CD4-positive, alpha-beta T cell (primary cell): Measurements from ENCODE around the gene ATP8B3. TPM values are rescaled to one million over a fixed set of nuclear protein-coding genes. Genes with fewer than 3 reads are reported as not detected.

Source experiments
- ATAC-seq: fragments of 200-7000 bp; cut with Tn5 transposase; one replicate; pipeline ENCODE4 v1.10.0; 2022; ENCODE audit warnings: mild to moderate bottlenecking; ENCODE audit not compliant: poor library complexity
- CTCF ChIA-PET: fragments of 350-600 bp; sonication (Branson Sonifier 250); formaldehyde crosslinking; loops from one replicate; lab custom pipeline; 2021; ENCODE audit warnings: antibody characterized with exemption, inconsistent platforms; lab: Charles Lee
- POLR2A ChIA-PET: fragments of 350-600 bp; sonication (Branson Sonifier 250); formaldehyde crosslinking; loops from one replicate; lab custom pipeline; 2021; ENCODE audit warnings: antibody characterized with exemption, inconsistent platforms; lab: Charles Lee
- DNase-seq, 14 experiments: peaks; one replicate each; pipeline ENCODE4 v3.0.0-alpha.2; 2013 to 2020; ENCODE audit warnings: mixed read lengths in 2 of 14
- H3K27ac ChIP-seq, 2 donors: one replicate each; pipeline versions ENCODE4 v1.5.1 to v1.7.0; 2013; ENCODE audit warnings: low read length in 2 of 2, low read depth in 1 of 2, mild to moderate bottlenecking in 1 of 2
- H3K27me3 ChIP-seq, 2 experiments: 1 replicate in 1 of 2; 2 replicates in 1 of 2; pipeline versions ENCODE4 v1.6.1 to v1.7.0; 2013; ENCODE audit warnings: low read length in 2 of 2, control low read depth in 1 of 2, mild to moderate bottlenecking in 1 of 2, moderate library complexity in 1 of 2; ENCODE audit not compliant: insufficient read depth in 2 of 2, control insufficient read depth in 1 of 2
- H3K36me3 ChIP-seq: one replicate; pipeline ENCODE4 v1.6.1; 2013; ENCODE audit warnings: low read length, control low read depth; ENCODE audit not compliant: insufficient read depth
- H3K4me1 ChIP-seq: one replicate; pipeline ENCODE4 v1.6.1; 2013; ENCODE audit warnings: low read length, control low read depth; ENCODE audit not compliant: insufficient read depth
- H3K4me3 ChIP-seq: one replicate; pipeline ENCODE4 v1.5.1; 2013; ENCODE audit warnings: mild to moderate bottlenecking, low read length, moderate library complexity
- H3K9me3 ChIP-seq, 2 experiments: 1 replicate in 1 of 2; 2 replicates in 1 of 2; pipeline versions ENCODE4 v1.6.1 to v1.7.0; 2013; ENCODE audit warnings: low read length in 2 of 2, mild to moderate bottlenecking in 2 of 2, control low read depth in 1 of 2, moderate library complexity in 1 of 2; ENCODE audit not compliant: control insufficient read depth in 1 of 2, insufficient read depth in 1 of 2
- H3K27ac Mint-ChIP-seq: one replicate; pipeline ENCODE4 v1.8.0; 2020; ENCODE audit warnings: mixed read lengths
- H3K27me3 Mint-ChIP-seq: one replicate; pipeline ENCODE4 v1.8.0; 2021; ENCODE audit warnings: mixed read lengths
- H3K36me3 Mint-ChIP-seq: one replicate; pipeline ENCODE4 v1.8.0; 2021; ENCODE audit warnings: low read depth, mixed read lengths
- H3K4me1 Mint-ChIP-seq: one replicate; pipeline ENCODE4 v1.8.0; 2021; ENCODE audit warnings: low read depth, mixed read lengths
- H3K4me3 Mint-ChIP-seq: one replicate; pipeline ENCODE4 v1.8.0; 2020; ENCODE audit warnings: mild to moderate bottlenecking, mixed read lengths
- H3K9me3 Mint-ChIP-seq: one replicate; pipeline ENCODE4 v1.8.0; 2020; ENCODE audit warnings: mixed read lengths
- intact Hi-C, 2 experiments: fragments of 100-400 bp; cut with DNase I in 1 of 2; cut with micrococcal nuclease in 1 of 2; formaldehyde crosslinking; loops; one replicate each; pipeline versions ENCODE4 v1.15.1 to v1.9.0; 2023 to 2025; cut with DNase I, micrococcal nuclease
- total RNA-seq, 174 experiments: library from RNA in 2 of 174; stranded (reverse) in 2 of 174; gene quantifications; one replicate each; pipeline ENCODE4 v1.2.3 and lab custom pipeline; 2021 to 2026
- TF ChIP-seq, protein P1 (sequence below): fragments of 200-600 bp; IDR thresholded peaks from one replicate; pipeline ENCODE4 v1.8.0; 2022; ENCODE audit warnings: antibody characterized with exemption, mild to moderate bottlenecking

Gene ATP8B3
- total RNA-seq, 2 experiments from 2014 or later = 2.5 to 3.2 TPM

GRCh38 chr19:1856345-1856697 is 44.2 kb upstream of the ATP8B3 start:
- Histone ChIP-seq H3K4me3 (peak overlapping the region; percentile 61), H3K4me1 (peaks cover 96% of the 10 kb centered on the region), H3K9me3 (no peaks in the 10 kb centered on the region), H3K27ac (peak overlapping the region; percentile 71 to 77), H3K36me3 (no peaks in the 10 kb centered on the region), H3K27me3 (no peaks in the 10 kb centered on the region)
- peaks cover 5% of the 10 kb centered on the region for H3K36me3 Mint-ChIP-seq
- TF ChIP-seq, protein P1, sequence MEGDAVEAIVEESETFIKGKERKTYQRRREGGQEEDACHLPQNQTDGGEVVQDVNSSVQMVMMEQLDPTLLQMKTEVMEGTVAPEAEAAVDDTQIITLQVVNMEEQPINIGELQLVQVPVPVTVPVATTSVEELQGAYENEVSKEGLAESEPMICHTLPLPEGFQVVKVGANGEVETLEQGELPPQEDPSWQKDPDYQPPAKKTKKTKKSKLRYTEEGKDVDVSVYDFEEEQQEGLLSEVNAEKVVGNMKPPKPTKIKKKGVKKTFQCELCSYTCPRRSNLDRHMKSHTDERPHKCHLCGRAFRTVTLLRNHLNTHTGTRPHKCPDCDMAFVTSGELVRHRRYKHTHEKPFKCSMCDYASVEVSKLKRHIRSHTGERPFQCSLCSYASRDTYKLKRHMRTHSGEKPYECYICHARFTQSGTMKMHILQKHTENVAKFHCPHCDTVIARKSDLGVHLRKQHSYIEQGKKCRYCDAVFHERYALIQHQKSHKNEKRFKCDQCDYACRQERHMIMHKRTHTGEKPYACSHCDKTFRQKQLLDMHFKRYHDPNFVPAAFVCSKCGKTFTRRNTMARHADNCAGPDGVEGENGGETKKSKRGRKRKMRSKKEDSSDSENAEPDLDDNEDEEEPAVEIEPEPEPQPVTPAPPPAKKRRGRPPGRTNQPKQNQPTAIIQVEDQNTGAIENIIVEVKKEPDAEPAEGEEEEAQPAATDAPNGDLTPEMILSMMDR = no peak
- ChIA-PET POLR2A (interaction anchor here (1.0 to 2.2 kb wide), 9 partner anchors 19 to 587 kb away, joined by 3 to 11 read pairs (median 5); partner anchors contain the start of genes ABHD17A and CIRBP), CTCF (interaction anchor here (1.3 kb wide), 1 partner anchor 8 kb away, joined by 5 read pairs; no protein-coding TSS in a partner anchor)
- peaks cover 64% of the 10 kb centered on the region for H3K4me1 Mint-ChIP-seq
- H3K27me3 Mint-ChIP-seq = no peaks in the 10 kb centered on the region
- ATAC-seq (no peak), DNase-seq (peak in 1 of 14 experiments; percentile 25)
- peak overlapping the region; percentile 91 for H3K4me3 Mint-ChIP-seq
- H3K27ac Mint-ChIP-seq = peak overlapping the region; percentile 96
- intact Hi-C loops = no loop called here
- no peaks in the 10 kb centered on the region for H3K9me3 Mint-ChIP-seq

- Mint-ChIP-seq H3K4me3 (peak overlapping the region; percentile 91), H3K27me3 (no peaks in the 10 kb centered on the region), H3K4me1 (peaks cover 64% of the 10 kb centered on the region), H3K27ac (peak overlapping the region; percentile 96), H3K36me3 (peaks cover 5% of the 10 kb centered on the region), H3K9me3 (no peaks in the 10 kb centered on the region)
- intact Hi-C loops = no loop called here
- DNase-seq = peak in 5 of 14 experiments; percentile 25 to 67 (median 48)
- H3K4me3 ChIP-seq = peak overlapping the region; percentile 61
- H3K36me3 ChIP-seq = no peaks in the 10 kb centered on the region
- H3K9me3 ChIP-seq = no peaks in the 10 kb centered on the region
- peak overlapping the region; percentile 71 to 77 for H3K27ac ChIP-seq
- ATAC-seq = no peak
- ChIA-PET CTCF (interaction anchor here (1.3 to 1.5 kb wide), 2 partner anchors 9 to 30 kb away, joined by 4 to 5 read pairs; no protein-coding TSS in a partner anchor), POLR2A (interaction anchor here (1.0 to 2.2 kb wide), 8 partner anchors 9 to 587 kb away, joined by 3 to 11 read pairs (median 6); partner anchors contain the start of genes ABHD17A and CIRBP)
- no peaks in the 10 kb centered on the region for H3K27me3 ChIP-seq
- peaks cover 96% of the 10 kb centered on the region for H3K4me1 ChIP-seq
- TF ChIP-seq, protein P1 = no peak
Measured at GRCh38 chr19:1855828-1856255, 43.8 kb upstream of the ATP8B3 start.

- peak overlapping the region; percentile 91 for H3K4me3 Mint-ChIP-seq
- peaks cover 64% of the 10 kb centered on the region for H3K4me1 Mint-ChIP-seq
- DNase-seq = peak; percentile 61 to 95 (median 82)
- peak; percentile 56 for ATAC-seq
- no peaks in the 10 kb centered on the region for H3K27me3 Mint-ChIP-seq
- H3K4me1 ChIP-seq = peaks cover 89% of the 10 kb centered on the region
- peak overlapping the region; percentile 71 to 77 for H3K27ac ChIP-seq
- H3K27me3 ChIP-seq = no peaks in the 10 kb centered on the region
- ChIA-PET CTCF (interaction anchor here (0.7 to 1.5 kb wide), 3 partner anchors 9 to 29 kb away, joined by 3 to 5 read pairs (median 4); no protein-coding TSS in a partner anchor), POLR2A (interaction anchor here (1.1 to 2.2 kb wide), 5 partner anchors 9 to 586 kb away, joined by 3 to 10 read pairs (median 5); partner anchors contain the start of gene CIRBP)
- intact Hi-C loops = no loop called here
- H3K4me3 ChIP-seq = peak overlapping the region; percentile 61
- H3K9me3 Mint-ChIP-seq = no peaks in the 10 kb centered on the region
- TF ChIP-seq, protein P1 = no peak
- H3K36me3 ChIP-seq = no peaks in the 10 kb centered on the region
- H3K36me3 Mint-ChIP-seq = peaks cover 5% of the 10 kb centered on the region
- peak overlapping the region; percentile 96 for H3K27ac Mint-ChIP-seq
- no peaks in the 10 kb centered on the region for H3K9me3 ChIP-seq
Measured at GRCh38 chr19:1855040-1855827, 43.2 kb upstream of the ATP8B3 start.
